OCI-LY7 (cell line): ENCODE measurements around the gene STKLD1. TPM values are rescaled to one million over a fixed set of nuclear protein-coding genes. Genes with fewer than 3 reads are reported as not detected.

Experiments
- BruUV-seq: library from RNA; stranded (reverse); fragments of 400-500 nt; replicated peaks from 2 replicates; lab custom pipeline; 2021; lab: Mats Ljungman, UMichigan
- CTCF ChIA-PET: fragments of 300-600 bp; sonication (Branson Sonifier 250); formaldehyde crosslinking; loops from one replicate; lab custom pipeline; 2022; ENCODE audit warnings: antibody characterized with exemption; ENCODE audit not compliant: unreplicated experiment; lab: Charles Lee
- POLR2A ChIA-PET: fragments of 300-600 bp; sonication (Branson Sonifier 250); formaldehyde crosslinking; loops from one replicate; lab custom pipeline; 2022; ENCODE audit warnings: antibody characterized with exemption; lab: Charles Lee
- DNase-seq: peaks from one replicate; pipeline ENCODE4 v3.0.0-alpha.2; 2015; ENCODE audit warnings: low spot score
- H2AFZ ChIP-seq: fragments of 200-600 bp; sonication (generic), shearing (Covaris generic); 2 replicates; pipeline ENCODE4 v1.6.1; 2014; ENCODE audit warnings: mild to moderate bottlenecking, antibody characterized with exemption, low read length, moderate library complexity
- H3K27ac ChIP-seq: fragments of 200-600 bp; sonication (generic); 2 replicates; pipeline ENCODE4 v1.5.1; 2014; ENCODE audit warnings: mixed run types, low read depth, mild to moderate bottlenecking, moderate library complexity, low read length, inconsistent platforms; ENCODE audit not compliant: poor library complexity, severe bottlenecking
- H3K36me3 ChIP-seq: fragments of 200-600 bp; sonication (generic); 2 replicates; pipeline ENCODE4 v1.6.1; 2014; ENCODE audit warnings: mild to moderate bottlenecking, antibody characterized with exemption, low read length, moderate library complexity, mixed read lengths; ENCODE audit not compliant: insufficient read depth
- H3K4me1 ChIP-seq: fragments of 200-600 bp; sonication (generic); 2 replicates; pipeline ENCODE4 v1.5.1; 2014; ENCODE audit warnings: mild to moderate bottlenecking, low read length; ENCODE audit not compliant: insufficient read depth, poor library complexity, severe bottlenecking
- H3K4me2 ChIP-seq: fragments of 200-600 bp; sonication (generic); 2 replicates; pipeline ENCODE4 v1.6.1; 2014; ENCODE audit warnings: mild to moderate bottlenecking, low read length
- H3K4me3 ChIP-seq: fragments of 200-600 bp; sonication (generic); 2 replicates; pipeline ENCODE4 v1.5.1; 2014; ENCODE audit warnings: mild to moderate bottlenecking, low read depth, low read length; ENCODE audit not compliant: poor library complexity, severe bottlenecking
- H3K79me2 ChIP-seq: fragments of 200-600 bp; sonication (generic); 2 replicates; pipeline ENCODE4 v1.6.1; 2016; ENCODE audit warnings: low read depth, mild to moderate bottlenecking, low read length, moderate library complexity, mixed read lengths; ENCODE audit not compliant: insufficient read depth
- H3K9me2 ChIP-seq: fragments of 200-600 bp; sonication (generic); 2 replicates; pipeline ENCODE4 v1.6.1; 2016; ENCODE audit warnings: mild to moderate bottlenecking, low read length, mixed read lengths; ENCODE audit not compliant: insufficient read depth
- H3K9me3 ChIP-seq: fragments of 200-600 bp; sonication (generic); 2 replicates; pipeline ENCODE4 v1.6.1; 2014; ENCODE audit warnings: mild to moderate bottlenecking, mixed run types, low read length, mixed read lengths
- H4K20me1 ChIP-seq: fragments of 200-600 bp; sonication (generic); 2 replicates; pipeline ENCODE4 v1.6.1; 2014; ENCODE audit warnings: mild to moderate bottlenecking, antibody characterized with exemption, low read length, moderate library complexity, mixed read lengths; ENCODE audit not compliant: insufficient read depth
- EZH2phosphoT487 ChIP-seq: fragments of 200-600 bp; sonication (generic); IDR thresholded peaks from 2 replicates; pipeline ENCODE4 v1.6.1; 2018; ENCODE audit warnings: low read depth, borderline replicate concordance, mild to moderate bottlenecking, mixed run types, antibody characterized with exemption, low read length, moderate library complexity, mixed read lengths
- intact Hi-C: fragments of 100-400 bp; cut with micrococcal nuclease; formaldehyde crosslinking; loops from one replicate; pipeline ENCODE4 v1.10.0; 2022; ENCODE audit not compliant: unreplicated experiment
- total RNA-seq, 2 experiments: library from RNA; depleted of rRNA in 1 of 2; stranded (reverse); fragments of >200 nt in 1 of 2; shearing (Covaris generic) in 1 of 2; gene quantifications; 2 replicates each; pipeline ENCODE4 v1.2.3, GENCODE V29; 2014 to 2022
- TF ChIP-seq, protein P1 (sequence below): fragments of 200-600 bp; sonication (generic); conservative IDR thresholded peaks from 2 replicates; pipeline ENCODE4 v1.5.1; 2014; ENCODE audit warnings: mild to moderate bottlenecking, antibody characterized with exemption, low read length, moderate library complexity, mixed read lengths

STKLD1 gene
- total RNA-seq, 2 experiments from 2014 or later, result 1.4 to 1.7 TPM

DNA sequence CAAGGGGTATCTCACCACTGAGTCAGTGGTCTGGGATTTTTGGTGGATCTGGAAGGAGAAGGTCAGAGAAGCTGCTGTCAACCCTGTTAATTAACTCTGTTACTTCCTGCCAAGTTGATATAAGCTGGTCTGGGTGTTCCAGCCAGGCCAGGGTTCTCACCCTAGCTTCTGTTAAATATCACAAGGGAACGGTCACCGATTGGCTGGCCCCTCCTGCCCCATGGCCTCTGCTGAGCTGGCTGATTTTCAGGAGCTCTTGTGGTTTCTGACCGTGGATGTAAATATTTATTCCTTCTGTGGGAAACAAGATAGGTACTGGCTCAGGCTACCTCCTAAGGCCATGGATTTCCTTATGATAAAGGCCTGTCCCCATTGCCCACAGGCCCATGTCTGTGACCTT lies 47.0 kb downstream of the STKLD1 start:
- Histone ChIP-seq H3K27ac (no peak overlapping the region), H3K9me3 (no peaks in the 10 kb centered on the region), H4K20me1 (no peaks in the 10 kb centered on the region), H3K4me2 (no peak overlapping the region), H3K4me1 (peaks cover 33% of the 10 kb centered on the region), H3K9me2 (no peaks in the 10 kb centered on the region), H3K79me2 (peaks cover 4% of the 10 kb centered on the region; the same call in 1 of the 2 replicates), H3K4me3 (no peak overlapping the region), H2AFZ (no peak overlapping the region), H3K36me3 (no peaks in the 10 kb centered on the region)
- TF ChIP-seq, protein P1, sequence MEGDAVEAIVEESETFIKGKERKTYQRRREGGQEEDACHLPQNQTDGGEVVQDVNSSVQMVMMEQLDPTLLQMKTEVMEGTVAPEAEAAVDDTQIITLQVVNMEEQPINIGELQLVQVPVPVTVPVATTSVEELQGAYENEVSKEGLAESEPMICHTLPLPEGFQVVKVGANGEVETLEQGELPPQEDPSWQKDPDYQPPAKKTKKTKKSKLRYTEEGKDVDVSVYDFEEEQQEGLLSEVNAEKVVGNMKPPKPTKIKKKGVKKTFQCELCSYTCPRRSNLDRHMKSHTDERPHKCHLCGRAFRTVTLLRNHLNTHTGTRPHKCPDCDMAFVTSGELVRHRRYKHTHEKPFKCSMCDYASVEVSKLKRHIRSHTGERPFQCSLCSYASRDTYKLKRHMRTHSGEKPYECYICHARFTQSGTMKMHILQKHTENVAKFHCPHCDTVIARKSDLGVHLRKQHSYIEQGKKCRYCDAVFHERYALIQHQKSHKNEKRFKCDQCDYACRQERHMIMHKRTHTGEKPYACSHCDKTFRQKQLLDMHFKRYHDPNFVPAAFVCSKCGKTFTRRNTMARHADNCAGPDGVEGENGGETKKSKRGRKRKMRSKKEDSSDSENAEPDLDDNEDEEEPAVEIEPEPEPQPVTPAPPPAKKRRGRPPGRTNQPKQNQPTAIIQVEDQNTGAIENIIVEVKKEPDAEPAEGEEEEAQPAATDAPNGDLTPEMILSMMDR, result no peak
- TF ChIP-seq EZH2phosphoT487, result no peak
- ChIA-PET CTCF (no interaction called here), POLR2A (no interaction called here)
- intact Hi-C loops, result no loop called here
- no TSS peak for BruUV-seq
- no peak for DNase-seq

DNA sequence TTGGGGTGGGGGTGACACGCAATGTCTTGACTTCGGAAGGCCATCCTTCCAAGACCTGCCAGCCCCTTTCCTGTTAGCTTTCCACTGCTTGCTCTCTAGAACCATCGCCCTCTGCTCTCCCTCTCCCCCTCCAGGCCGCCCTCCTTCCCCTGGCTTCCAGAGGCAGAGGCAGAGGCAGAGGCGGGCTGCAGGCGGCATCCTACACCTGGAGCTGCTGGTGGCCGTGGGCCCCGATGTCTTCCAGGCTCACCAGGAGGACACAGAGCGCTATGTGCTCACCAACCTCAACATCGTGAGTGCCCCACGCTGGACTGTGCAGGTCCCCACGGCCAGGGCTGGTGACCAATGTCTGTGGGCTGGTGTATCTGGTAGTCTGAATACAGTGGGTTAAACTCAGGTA lies 48.0 kb downstream of the STKLD1 start:
- H3K9me2 ChIP-seq, result no peaks in the 10 kb centered on the region
- no peak overlapping the region for H2AFZ ChIP-seq
- no peak overlapping the region for H3K27ac ChIP-seq
- TF ChIP-seq, protein P1, result no peak
- TF ChIP-seq EZH2phosphoT487, result no peak
- no peak overlapping the region for H3K4me3 ChIP-seq
- H3K36me3 ChIP-seq, result no peaks in the 10 kb centered on the region
- H3K4me1 ChIP-seq, result peaks cover 27% of the 10 kb centered on the region
- H4K20me1 ChIP-seq, result no peaks in the 10 kb centered on the region
- intact Hi-C loops, result no loop called here
- no peak overlapping the region for H3K4me2 ChIP-seq
- H3K79me2 ChIP-seq, result peaks cover 1% of the 10 kb centered on the region; the same call in 1 of the 2 replicates
- H3K9me3 ChIP-seq, result no peaks in the 10 kb centered on the region
- POLR2A ChIA-PET, result no interaction called here
- CTCF ChIA-PET, result no interaction called here
- BruUV-seq, result no TSS peak
- DNase-seq, result no peak

DNA sequence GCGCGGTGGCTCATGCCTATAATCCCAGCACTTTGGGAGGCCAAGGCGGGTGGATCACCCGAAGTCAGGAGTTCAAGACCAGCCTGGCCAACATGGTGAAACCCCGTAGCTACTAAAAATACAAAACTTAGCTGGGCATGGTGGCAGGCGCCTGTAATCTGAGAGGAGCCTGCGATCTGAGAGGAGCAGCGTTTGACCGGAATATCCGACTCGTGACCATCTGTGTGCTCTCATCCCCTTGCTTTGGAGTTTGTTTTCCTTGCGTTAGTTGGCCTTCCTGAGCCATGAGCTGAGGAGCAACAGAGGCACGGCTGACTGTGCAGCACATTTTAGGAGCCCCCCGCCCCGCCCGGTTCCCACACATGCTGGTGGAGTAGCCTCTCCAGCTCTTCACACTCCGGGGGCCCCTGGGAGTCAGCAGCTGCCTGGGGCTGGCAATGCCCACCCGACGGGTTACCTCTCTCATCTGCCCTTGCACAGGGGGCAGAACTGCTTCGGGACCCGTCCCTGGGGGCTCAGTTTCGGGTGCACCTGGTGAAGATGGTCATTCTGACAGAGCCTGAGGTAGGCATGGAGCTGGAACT lies 49.0 kb downstream of the STKLD1 start:
- no peak overlapping the region for H2AFZ ChIP-seq
- no peak for DNase-seq
- H3K79me2 ChIP-seq, result no peaks in the 10 kb centered on the region
- CTCF ChIA-PET, result no interaction called here
- H3K4me1 ChIP-seq, result peaks cover 17% of the 10 kb centered on the region
- H3K9me3 ChIP-seq, result no peaks in the 10 kb centered on the region
- no peak overlapping the region for H3K4me2 ChIP-seq
- H3K9me2 ChIP-seq, result no peaks in the 10 kb centered on the region
- H3K36me3 ChIP-seq, result no peaks in the 10 kb centered on the region
- no peak overlapping the region for H3K4me3 ChIP-seq
- no peak overlapping the region for H3K27ac ChIP-seq
- POLR2A ChIA-PET, result no interaction called here
- no peaks in the 10 kb centered on the region for H4K20me1 ChIP-seq
- BruUV-seq, result no TSS peak
- intact Hi-C loops, result no loop called here
- TF ChIP-seq, protein P1, result no peak
- TF ChIP-seq EZH2phosphoT487, result no peak
